ENCODE measurements around the gene PGAP3. TPM values are rescaled to one million over a fixed set of nuclear protein-coding genes. Genes with fewer than 3 reads are reported as not detected.

PGAP3 gene
- total RNA-seq, 1 donor from 2014 or later = 12.9 TPM

- Mint-ChIP-seq H3K4me1 (ENCODE audit: low read depth) (peaks cover 46% of the 10 kb centered on the region), H3K27ac (no peak overlapping the region), H3K36me3 (ENCODE audit: low read depth) (peaks cover 20% of the 10 kb centered on the region), H3K9me3 (no peaks in the 10 kb centered on the region), H3K27me3 (ENCODE audit: low read depth) (no peaks in the 10 kb centered on the region), H3K4me3 (ENCODE audit: low read depth) (no peak overlapping the region)
- intact Hi-C loops (cut with micrococcal nuclease) = no loop called here
- DNase-seq (ENCODE audit: low spot score) = no peak
These were observed 10.1 kb downstream of the PGAP3 start for GRCh38 chr17:39677542-39678339.

- H3K27ac Mint-ChIP-seq = no peak overlapping the region
- DNase-seq (ENCODE audit: low spot score) = no peak
- intact Hi-C loops (cut with micrococcal nuclease) = no loop called here
- no peaks in the 10 kb centered on the region for H3K9me3 Mint-ChIP-seq
- H3K36me3 Mint-ChIP-seq (ENCODE audit: low read depth) = peaks cover 20% of the 10 kb centered on the region
- no peaks in the 10 kb centered on the region for H3K27me3 Mint-ChIP-seq (ENCODE audit: low read depth)
- no peak overlapping the region for H3K4me3 Mint-ChIP-seq (ENCODE audit: low read depth)
- H3K4me1 Mint-ChIP-seq (ENCODE audit: low read depth) = peaks cover 45% of the 10 kb centered on the region
These were observed 10.8 kb downstream of the PGAP3 start for GRCh38 chr17:39677072-39677471.

GRCh38 chr17:39676198-39676819 lies 11.5 kb downstream of the PGAP3 start:
- Mint-ChIP-seq H3K36me3 (ENCODE audit: low read depth) (peaks cover 20% of the 10 kb centered on the region), H3K4me3 (ENCODE audit: low read depth) (no peak overlapping the region), H3K27ac (peak overlapping the region; percentile 59), H3K9me3 (no peaks in the 10 kb centered on the region), H3K4me1 (ENCODE audit: low read depth) (peaks cover 47% of the 10 kb centered on the region), H3K27me3 (ENCODE audit: low read depth) (no peaks in the 10 kb centered on the region)
- peak; percentile 56 for DNase-seq (ENCODE audit: low spot score)
- intact Hi-C loops (cut with micrococcal nuclease) = no loop called here

- no peak for DNase-seq (ENCODE audit: low spot score)
- Mint-ChIP-seq H3K9me3 (no peaks in the 10 kb centered on the region), H3K36me3 (ENCODE audit: low read depth) (peaks cover 16% of the 10 kb centered on the region), H3K27me3 (ENCODE audit: low read depth) (peaks cover under 1% of the 10 kb centered on the region), H3K27ac (peak overlapping the region; percentile 59), H3K4me3 (ENCODE audit: low read depth) (no peak overlapping the region), H3K4me1 (ENCODE audit: low read depth) (peaks cover 41% of the 10 kb centered on the region)
- intact Hi-C loops (cut with micrococcal nuclease) = no loop called here
These were observed 12.3 kb downstream of the PGAP3 start for GRCh38 chr17:39675390-39676082.

DNA sequence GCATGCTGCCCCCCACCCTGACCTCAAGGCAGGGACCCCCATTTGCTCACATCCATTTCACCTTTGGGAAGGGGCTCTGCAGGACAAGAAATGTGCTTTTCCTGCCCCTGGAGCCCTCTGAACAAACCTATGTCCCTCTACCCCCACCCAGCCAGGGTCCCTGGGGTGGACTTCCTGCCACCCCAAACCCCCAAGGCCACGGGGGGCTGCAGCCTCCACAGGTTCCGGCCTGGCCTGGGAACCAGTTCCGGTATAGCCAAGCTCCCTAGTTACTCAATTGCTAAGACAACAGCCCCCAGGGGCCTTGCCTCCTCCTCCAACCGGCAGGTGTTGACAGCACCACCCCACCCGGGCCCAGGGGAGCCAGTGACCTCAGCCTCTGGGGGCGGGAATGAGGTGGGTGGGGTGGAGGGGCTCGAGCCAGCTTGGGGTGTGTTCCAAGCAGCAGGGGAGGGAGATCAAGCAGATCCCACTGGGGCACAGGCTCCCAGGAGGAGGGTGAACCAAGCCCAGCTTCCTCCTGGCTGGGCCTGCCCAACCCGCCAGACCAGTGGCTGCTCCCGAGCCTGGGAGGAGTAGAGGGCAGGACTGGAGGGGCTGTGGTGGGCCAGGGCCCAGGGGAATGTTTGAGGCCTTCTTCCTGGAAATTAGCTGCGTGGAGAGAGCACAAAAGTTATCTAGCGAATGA lies 13.0 kb downstream of the PGAP3 start:
- intact Hi-C loops (cut with micrococcal nuclease) = no loop called here
- no peak for DNase-seq (ENCODE audit: low spot score)
- H3K4me1 Mint-ChIP-seq (ENCODE audit: low read depth) = peaks cover 36% of the 10 kb centered on the region

GRCh38 chr17:39674179-39674578 lies 13.7 kb downstream of the PGAP3 start:
- H3K27ac Mint-ChIP-seq = no peak overlapping the region
- no peak overlapping the region for H3K4me3 Mint-ChIP-seq (ENCODE audit: low read depth)
- no peak for DNase-seq (ENCODE audit: low spot score)
- intact Hi-C loops (cut with micrococcal nuclease) = no loop called here
- H3K4me1 Mint-ChIP-seq (ENCODE audit: low read depth) = peaks cover 29% of the 10 kb centered on the region
- H3K27me3 Mint-ChIP-seq (ENCODE audit: low read depth) = peaks cover 8% of the 10 kb centered on the region
- H3K36me3 Mint-ChIP-seq (ENCODE audit: low read depth) = peaks cover 14% of the 10 kb centered on the region
- H3K9me3 Mint-ChIP-seq = no peaks in the 10 kb centered on the region

More for the DNA sequence above, 13.0 kb downstream of the PGAP3 start:
- H3K36me3 Mint-ChIP-seq (ENCODE audit: low read depth) = peaks cover 14% of the 10 kb centered on the region
- H3K27ac Mint-ChIP-seq = no peak overlapping the region
- H3K9me3 Mint-ChIP-seq = no peaks in the 10 kb centered on the region
- H3K27me3 Mint-ChIP-seq (ENCODE audit: low read depth) = peaks cover 4% of the 10 kb centered on the region
- H3K4me3 Mint-ChIP-seq (ENCODE audit: low read depth) = no peak overlapping the region

DNA sequence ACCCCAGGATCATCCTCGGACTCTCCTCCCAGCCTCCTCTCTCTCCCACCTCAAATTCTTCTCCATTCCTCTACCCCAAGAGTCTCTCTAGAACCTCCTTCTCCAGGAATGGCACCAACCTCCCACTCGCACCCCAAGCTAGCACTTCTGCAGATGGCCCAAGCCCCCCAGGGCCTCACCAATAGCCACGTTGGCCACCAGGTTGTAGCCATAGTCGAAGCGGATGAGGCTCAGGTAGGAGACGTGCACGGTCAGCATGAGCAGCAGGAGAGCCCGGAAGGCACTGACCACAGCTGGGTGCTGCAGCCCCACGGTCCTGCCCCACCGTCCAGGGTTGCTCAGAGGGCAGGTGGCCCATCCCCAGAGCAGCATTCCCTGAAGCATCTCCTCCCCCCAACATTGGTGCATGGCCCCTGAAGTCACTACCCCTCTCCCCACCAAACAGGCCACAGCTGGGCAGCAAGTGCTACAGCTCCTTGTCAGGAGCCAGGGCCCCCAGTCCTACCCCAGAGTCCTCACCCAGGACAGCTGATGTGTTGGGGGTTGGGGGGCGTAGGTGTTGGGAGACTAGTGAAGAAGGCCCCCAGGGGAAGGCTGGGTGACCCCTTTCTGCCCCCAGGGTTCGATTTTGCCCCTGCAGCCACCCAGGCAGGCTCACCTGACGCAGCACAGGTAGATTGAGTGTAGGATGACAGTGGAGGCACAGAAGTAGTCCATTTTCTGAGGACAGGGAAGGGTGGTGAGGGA lies 14.3 kb downstream of the PGAP3 start:
- Mint-ChIP-seq H3K36me3 (ENCODE audit: low read depth) (peaks cover 10% of the 10 kb centered on the region), H3K4me1 (ENCODE audit: low read depth) (peaks cover 30% of the 10 kb centered on the region), H3K4me3 (ENCODE audit: low read depth) (no peak overlapping the region), H3K27ac (no peak overlapping the region), H3K27me3 (ENCODE audit: low read depth) (peaks cover 11% of the 10 kb centered on the region), H3K9me3 (no peaks in the 10 kb centered on the region)
- intact Hi-C loops (cut with micrococcal nuclease) = no loop called here
- DNase-seq (ENCODE audit: low spot score) = no peak

DNA sequence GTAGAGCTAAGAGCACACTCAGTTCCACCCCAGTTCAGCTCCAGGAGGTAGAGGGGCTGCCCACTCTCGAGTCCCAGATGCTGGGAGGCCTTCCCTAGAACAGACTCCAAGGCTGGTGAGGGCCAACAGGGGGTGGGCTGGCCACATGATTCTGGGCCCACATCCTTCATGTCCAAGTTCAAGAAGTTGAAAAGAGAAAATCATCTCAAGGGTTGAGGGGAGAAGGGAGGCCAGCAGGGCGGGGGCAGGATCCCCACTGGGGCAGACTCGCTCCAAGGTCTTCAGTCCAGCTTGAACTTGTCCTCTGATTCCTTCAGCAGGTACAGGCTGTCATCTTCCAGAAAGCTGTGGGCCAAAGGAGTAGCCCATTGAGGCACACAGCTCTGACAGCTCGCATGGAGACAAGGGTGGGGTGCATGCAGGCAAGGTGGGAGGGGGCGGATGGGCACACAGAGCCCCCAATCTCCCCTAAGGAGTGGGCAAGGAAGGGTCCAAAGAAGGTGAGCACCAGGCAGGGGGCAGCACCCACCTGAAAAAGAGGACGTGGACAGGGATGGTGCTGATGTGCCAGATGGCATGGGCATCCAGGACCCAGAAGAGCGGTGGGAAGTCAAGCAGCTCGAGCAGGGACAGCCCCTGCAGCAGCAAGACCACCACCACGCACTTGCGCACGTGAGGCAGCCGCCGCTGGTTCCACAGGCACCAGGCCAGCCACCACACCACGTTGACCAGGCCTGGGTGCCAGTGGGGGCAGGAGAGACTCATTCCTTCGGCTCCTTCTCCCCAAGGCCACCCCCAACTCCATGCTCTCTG lies 15.1 kb downstream of the PGAP3 start:
- H3K4me3 Mint-ChIP-seq (ENCODE audit: low read depth) = no peak overlapping the region
- peaks cover 26% of the 10 kb centered on the region for H3K4me1 Mint-ChIP-seq (ENCODE audit: low read depth)
- peaks cover 6% of the 10 kb centered on the region for H3K36me3 Mint-ChIP-seq (ENCODE audit: low read depth)
- H3K27me3 Mint-ChIP-seq (ENCODE audit: low read depth) = peaks cover 12% of the 10 kb centered on the region
- no peak overlapping the region for H3K27ac Mint-ChIP-seq
- DNase-seq (ENCODE audit: low spot score) = no peak
- H3K9me3 Mint-ChIP-seq = no peaks in the 10 kb centered on the region
- intact Hi-C loops (cut with micrococcal nuclease) = no loop called here

GRCh38 chr17:39671651-39672521 lies 16.0 kb downstream of the PGAP3 start:
- Mint-ChIP-seq H3K4me3 (ENCODE audit: low read depth) (no peak overlapping the region), H3K27ac (no peak overlapping the region), H3K36me3 (ENCODE audit: low read depth) (no peaks in the 10 kb centered on the region), H3K27me3 (ENCODE audit: low read depth) (peaks cover 14% of the 10 kb centered on the region), H3K9me3 (no peaks in the 10 kb centered on the region), H3K4me1 (ENCODE audit: low read depth) (peaks cover 19% of the 10 kb centered on the region)
- intact Hi-C loops (cut with micrococcal nuclease) = no loop called here
- no peak for DNase-seq (ENCODE audit: low spot score)

GRCh38 chr17:39670746-39671145 lies 17.1 kb downstream of the PGAP3 start:
- Mint-ChIP-seq H3K27ac (no peak overlapping the region), H3K4me3 (ENCODE audit: low read depth) (no peak overlapping the region), H3K27me3 (ENCODE audit: low read depth) (peaks cover 22% of the 10 kb centered on the region), H3K4me1 (ENCODE audit: low read depth) (peaks cover 11% of the 10 kb centered on the region), H3K9me3 (no peaks in the 10 kb centered on the region), H3K36me3 (ENCODE audit: low read depth) (no peaks in the 10 kb centered on the region)
- DNase-seq (ENCODE audit: low spot score) = no peak
- intact Hi-C loops (cut with micrococcal nuclease) = no loop called here

All from activated T-helper 2 cell treated with anti-CD3 and anti-CD28 coated beads, Interferon-gamma antibody, Interleukin-2, Interleukin-4, amounts not matched to agents 10 μg/mL and 5 μg/mL and 100 μg/mL, durations not matched to agents 14 hours and 24 hours and 36 hours (primary cell).